H1 (cell line): ENCODE measurements around the gene STT3A. TPM values are rescaled to one million over a fixed set of nuclear protein-coding genes. Genes with fewer than 3 reads are reported as not detected.

Experiments
- CTCF ChIA-PET: fragments of 300-600 bp; sonication (Branson Sonifier 250); formaldehyde crosslinking; loops from one replicate; lab custom pipeline; 2021; ENCODE audit not compliant: partially characterized antibody; lab: Charles Lee
- POLR2A ChIA-PET: fragments of 300-600 bp; sonication (Branson Sonifier 250); formaldehyde crosslinking; loops from one replicate; lab custom pipeline; 2021; ENCODE audit warnings: inconsistent platforms; ENCODE audit not compliant: partially characterized antibody; lab: Charles Lee
- DNase-seq, 2 experiments: peaks; one replicate each; pipeline versions ENCODE4 v3.0.0 to v3.0.0-alpha.2; 2010 to 2022; ENCODE audit warnings: low spot score in 2 of 2, low read depth in 1 of 2, mixed read lengths in 1 of 2
- FAIRE-seq: peaks from 2 replicates; lab custom pipeline; 2011; peaks lifted over from hg19 to GRCh38; lab: Jason Lieb, UNC
- H2AFZ ChIP-seq: 2 replicates; pipeline ENCODE4 v1.8.1; 2012; ENCODE audit warnings: low read length, inconsistent platforms
- H2AK5ac ChIP-seq: 2 replicates; pipeline ENCODE4 v1.6.1; 2013; ENCODE audit warnings: low read depth, low read length
- H2BK120ac ChIP-seq: replicated peaks from 2 replicates; pipeline ENCODE3; 2013; ENCODE audit warnings: low read depth, low read length, inconsistent platforms
- H2BK12ac ChIP-seq: 2 replicates; pipeline ENCODE4 v1.6.1; 2013; ENCODE audit warnings: low read depth, low read length
- H2BK15ac ChIP-seq: 2 replicates; pipeline ENCODE4 v1.6.1; 2013; ENCODE audit warnings: low read length
- H2BK20ac ChIP-seq: 2 replicates; pipeline ENCODE4 v1.6.1; 2013; ENCODE audit warnings: low read length
- H2BK5ac ChIP-seq: 2 replicates; pipeline ENCODE4 v1.6.1; 2013; ENCODE audit warnings: low read depth, low read length
- H3K14ac ChIP-seq: 2 replicates; pipeline ENCODE4 v1.6.1; 2013; ENCODE audit warnings: inconsistent platforms; ENCODE audit not compliant: insufficient read length
- H3K18ac ChIP-seq: 2 replicates; pipeline ENCODE4 v1.6.1; 2013; ENCODE audit warnings: low read length; ENCODE audit errors: extremely low read depth
- H3K23ac ChIP-seq: 2 replicates; pipeline ENCODE4 v1.6.1; 2013; ENCODE audit warnings: inconsistent platforms; ENCODE audit not compliant: insufficient read length
- H3K23me2 ChIP-seq: 2 replicates; pipeline ENCODE4 v1.6.1; 2013; ENCODE audit warnings: low read depth, low read length
- H3K27ac ChIP-seq: 2 replicates; pipeline ENCODE4 v1.6.1; 2011; ENCODE audit warnings: low read depth, low read length, inconsistent platforms
- H3K27me3 ChIP-seq, 4 experiments: replicated peaks in 1 of 4; 1 replicate in 1 of 4; 2 replicates in 3 of 4; pipeline versions ENCODE4 v1.6.1 to v1.8.1; 2011 to 2013; ENCODE audit warnings: low read length in 3 of 4, mild to moderate bottlenecking in 3 of 4, inconsistent platforms in 2 of 4, mixed read lengths in 2 of 4, moderate library complexity in 1 of 4; ENCODE audit not compliant: control insufficient read depth in 3 of 4, insufficient read depth in 3 of 4; ENCODE audit errors: extremely low read depth in 1 of 4
- H3K36me3 ChIP-seq, 4 experiments: 2 replicates each; pipeline versions ENCODE4 v1.6.1 to v1.8.1; 2011 to 2013; ENCODE audit warnings: mild to moderate bottlenecking in 4 of 4, low read length in 3 of 4, moderate library complexity in 2 of 4, control low read depth in 1 of 4, inconsistent platforms in 1 of 4; ENCODE audit not compliant: insufficient read depth in 4 of 4, control insufficient read depth in 2 of 4
- H3K4ac ChIP-seq: replicated peaks from 2 replicates; pipeline ENCODE3; 2013; ENCODE audit warnings: low read length, low read depth, mixed read lengths, inconsistent platforms; ENCODE audit not compliant: insufficient read length
- H3K4me1 ChIP-seq, 4 experiments: replicated peaks in 1 of 4; 1 replicate in 1 of 4; 2 replicates in 3 of 4; pipeline versions ENCODE4 v1.6.1 to v1.8.1; 2011 to 2013; ENCODE audit warnings: low read length in 3 of 4, inconsistent platforms in 2 of 4, mixed read lengths in 1 of 4; ENCODE audit not compliant: insufficient read depth in 4 of 4, control insufficient read depth in 3 of 4
- H3K4me2 ChIP-seq, 2 experiments: 2 replicates each; pipeline versions ENCODE4 v1.6.1 to v1.8.1; 2011 to 2013; ENCODE audit warnings: low read depth in 2 of 2, low read length in 2 of 2, control low read depth in 1 of 2, inconsistent platforms in 1 of 2, mild to moderate bottlenecking in 1 of 2; ENCODE audit not compliant: insufficient read depth in 1 of 2
- H3K4me3 ChIP-seq, 4 experiments: fragments of 200-600, 300-600 bp in 1 of 4; sonication (generic), shearing (Covaris generic), sonication (Bioruptor Twin) in 1 of 4; 2 replicates each; pipeline versions ENCODE4 v1.5.1 to v1.8.1; 2011 to 2016; ENCODE audit warnings: low read length in 4 of 4, low read depth in 3 of 4, control low read depth in 2 of 4, inconsistent platforms in 2 of 4, mild to moderate bottlenecking in 2 of 4, mixed read lengths in 1 of 4, moderate library complexity in 1 of 4; ENCODE audit not compliant: insufficient read depth in 2 of 4; ENCODE audit errors: extremely low read depth in 1 of 4
- H3K56ac ChIP-seq: replicated peaks from 2 replicates; pipeline ENCODE3; 2013; ENCODE audit warnings: low read depth, mild to moderate bottlenecking, mixed read lengths, low read length, inconsistent platforms; ENCODE audit not compliant: insufficient read length
- H3K79me1 ChIP-seq: 2 replicates; pipeline ENCODE4 v1.6.1; 2013; ENCODE audit warnings: low read depth, low read length, control low read depth
- H3K79me2 ChIP-seq, 2 experiments: 2 replicates each; pipeline versions ENCODE4 v1.6.1 to v1.8.1; 2012 to 2013; ENCODE audit warnings: low read length in 2 of 2, mild to moderate bottlenecking in 2 of 2, inconsistent platforms in 1 of 2; ENCODE audit not compliant: insufficient read depth in 2 of 2, control insufficient read depth in 1 of 2
- H3K9ac ChIP-seq, 4 experiments: replicated peaks in 1 of 4; 1 replicate in 1 of 4; 2 replicates in 3 of 4; pipeline versions ENCODE4 v1.6.1 to v1.8.1; 2011 to 2013; ENCODE audit warnings: low read depth in 3 of 4, low read length in 3 of 4, control low read depth in 2 of 4, mild to moderate bottlenecking in 2 of 4, moderate library complexity in 2 of 4, inconsistent platforms in 1 of 4; ENCODE audit errors: extremely low read depth in 1 of 4
- H3K9me3 ChIP-seq, 2 experiments: 2 replicates each; pipeline versions ENCODE4 v1.6.1 to v1.8.1; 2012 to 2013; ENCODE audit warnings: mild to moderate bottlenecking in 2 of 2, moderate library complexity in 2 of 2, control low read depth in 1 of 2, inconsistent platforms in 1 of 2, low read depth in 1 of 2, low read length in 1 of 2, mixed read lengths in 1 of 2; ENCODE audit not compliant: insufficient read depth in 2 of 2
- H4K20me1 ChIP-seq, 2 experiments: replicated peaks in 1 of 2; 2 replicates each; pipeline versions ENCODE3 to v1.8.1; 2011 to 2013; ENCODE audit warnings: inconsistent platforms in 2 of 2, low read length in 2 of 2, mild to moderate bottlenecking in 1 of 2; ENCODE audit not compliant: insufficient read depth in 2 of 2, control insufficient read depth in 1 of 2
- H4K5ac ChIP-seq: 2 replicates; pipeline ENCODE4 v1.6.1; 2013; ENCODE audit warnings: low read length, low read depth, mixed read lengths, inconsistent platforms; ENCODE audit not compliant: insufficient read length
- H4K8ac ChIP-seq: 2 replicates; pipeline ENCODE4 v1.8.0; 2013; ENCODE audit warnings: mild to moderate bottlenecking, moderate library complexity, low read length, inconsistent platforms; ENCODE audit not compliant: insufficient read depth; ENCODE audit errors: extremely low read depth
- H4K91ac ChIP-seq: replicated peaks from 2 replicates; pipeline ENCODE3; 2013; ENCODE audit warnings: low read length, mixed read lengths, inconsistent platforms; ENCODE audit not compliant: insufficient read length
- KDM4A ChIP-seq: IDR thresholded peaks from one replicate; pipeline ENCODE4 v1.7.1; 2012; ENCODE audit warnings: low read depth, mild to moderate bottlenecking, moderate library complexity, low read length, inconsistent platforms; ENCODE audit not compliant: severe bottlenecking
- WGBS, 2 experiments: shearing (Covaris generic) in 1 of 2; methylation state at CpG; one replicate each; pipeline versions ENCODE4 v1.1.6 to v1.1.7; 2013 to 2015; ENCODE audit warnings: low lambda C conversion rate in 2 of 2, mixed read lengths in 2 of 2, inconsistent platforms in 1 of 2, low coverage in 1 of 2, missing lambda C conversion rate in 1 of 2; ENCODE audit not compliant: insufficient replicate concordance in 2 of 2, insufficient coverage in 1 of 2, insufficient read length in 1 of 2; ENCODE audit errors: extremely low coverage in 1 of 2, missing lambda C conversion rate in 1 of 2; 5-methylcytosine and 5-hydroxymethylcytosine counted together
- polyA plus RNA-seq, 7 experiments: library from polyadenylated mRNA; depleted of rRNA in 3 of 7; stranded (reverse) in 5 of 7; unstranded in 2 of 7; fragments of >200 nt in 5 of 7; fragments of 200-250 nt in 2 of 7; gene quantifications; 1 replicate in 5 of 7; 2 replicates in 1 of 7; 4 replicates in 1 of 7; pipeline versions ENCODE4 v1.2.1 to v1.2.3, GENCODE V29; 2011 to 2013; ENCODE audit warnings: missing spikeins in 2 of 7, mixed read lengths in 2 of 7
- total RNA-seq: library from RNA; stranded (reverse); fragmentation: NEBNext Ultra II Directional; extraction: Animal tissue kit (Norgen Biotek cat#: 25700); gene quantifications from 2 replicates; pipeline ENCODE4 v1.2.1, GENCODE V29; 2021

Gene STT3A
- total and polyA plus RNA-seq, 2 of the 8 experiments (the other 6 are each of a cell fraction or from before 2014, with no cell fraction given) = 173 to 211 TPM

- no peaks in the 10 kb centered on the region for H3K27me3 ChIP-seq
- H4K20me1 ChIP-seq = no peaks in the 10 kb centered on the region
- H2BK5ac ChIP-seq = no peak overlapping the region
- POLR2A ChIA-PET = interaction anchor here (1.7 kb wide), 1 partner anchor 41 kb away, joined by 4 read pairs; no protein-coding TSS in a partner anchor
- no peaks in the 10 kb centered on the region for H3K23me2 ChIP-seq
- CTCF ChIA-PET = interaction anchor here (1.0 to 1.3 kb wide), 3 partner anchors 11 to 162 kb away, joined by 3 read pairs; no protein-coding TSS in a partner anchor
- no peak for DNase-seq
- TF ChIP-seq KDM4A = no peak
- no peak overlapping the region for H3K9ac ChIP-seq
- H4K91ac ChIP-seq = no peak overlapping the region
- no peak overlapping the region for H4K8ac ChIP-seq
- H2AFZ ChIP-seq = no peak overlapping the region
- no peak overlapping the region for H3K23ac ChIP-seq
- H3K56ac ChIP-seq = no peak overlapping the region
- no peaks in the 10 kb centered on the region for H3K79me1 ChIP-seq
- no peak overlapping the region for H3K18ac ChIP-seq
- H3K79me2 ChIP-seq = no peaks in the 10 kb centered on the region
- WGBS, 2 experiments = 96 to 100% methylated on average over 1 of the region's 1 CpG
- FAIRE-seq = no peak
- H3K27ac ChIP-seq = no peak overlapping the region
- H3K9me3 ChIP-seq = no peaks in the 10 kb centered on the region
- H2AK5ac ChIP-seq = no peak overlapping the region
- no peak overlapping the region for H3K4me2 ChIP-seq
- H4K5ac ChIP-seq = no peak overlapping the region
- no peaks in the 10 kb centered on the region for H3K4me1 ChIP-seq
- no peak overlapping the region for H2BK12ac ChIP-seq
- no peak overlapping the region for H3K4me3 ChIP-seq
- no peak overlapping the region for H3K4ac ChIP-seq
- no peak overlapping the region for H2BK20ac ChIP-seq
- no peak overlapping the region for H3K14ac ChIP-seq
- H3K36me3 ChIP-seq = peaks cover 9 to 33% (median 20%) of the 10 kb centered on the region in 4 experiments
- H2BK15ac ChIP-seq = no peak overlapping the region
- no peak overlapping the region for H2BK120ac ChIP-seq
Observed at GRCh38 chr11:125585487-125585886, 7.2 kb upstream of the STT3A start.
